A673 (cell line): ENCODE measurements around the gene DDC. TPM values are rescaled to one million over a fixed set of nuclear protein-coding genes. Genes with fewer than 3 reads are reported as not detected.

Source experiments
- BruUV-seq: library from RNA; stranded (reverse); fragments of 400-500 nt; replicated peaks from 2 replicates; lab custom pipeline; 2021; lab: Mats Ljungman, UMichigan
- CTCF ChIA-PET: fragments of 300-600 bp; sonication (Branson Sonifier 250); formaldehyde crosslinking; loops from one replicate; lab custom pipeline; 2022; ENCODE audit warnings: antibody characterized with exemption; lab: Charles Lee
- POLR2A ChIA-PET: fragments of 300-600 bp; sonication (Branson Sonifier 250); formaldehyde crosslinking; loops from one replicate; lab custom pipeline; 2022; ENCODE audit warnings: antibody characterized with exemption; ENCODE audit not compliant: low non-redundant PET; lab: Charles Lee
- DNase-seq: peaks from one replicate; pipeline ENCODE4 v3.0.0-alpha.2; 2015; ENCODE audit warnings: low spot score
- H3K27ac ChIP-seq: fragments of 200-600 bp; sonication (generic); 2 replicates; pipeline ENCODE4 v1.5.1; 2016; ENCODE audit warnings: mixed run types, low read depth, mild to moderate bottlenecking, mixed read lengths, antibody characterized with exemption, low read length; ENCODE audit not compliant: poor library complexity, severe bottlenecking
- H3K27me3 ChIP-seq: fragments of 200-600 bp; sonication (generic); replicated peaks from 2 replicates; pipeline ENCODE4 v1.6.1; 2017; ENCODE audit warnings: mixed run types, low read depth, mild to moderate bottlenecking, mixed read lengths, antibody characterized with exemption, low read length; ENCODE audit not compliant: insufficient read depth, poor library complexity
- H3K36me3 ChIP-seq: fragments of 200-600 bp; sonication (generic); 2 replicates; pipeline ENCODE4 v1.6.1; 2016; ENCODE audit warnings: mixed run types, mild to moderate bottlenecking, mixed read lengths, antibody characterized with exemption, low read length; ENCODE audit not compliant: insufficient read depth, poor library complexity, severe bottlenecking
- H3K4me1 ChIP-seq: fragments of 200-600 bp; sonication (generic); 2 replicates; pipeline ENCODE4 v1.6.1; 2017; ENCODE audit warnings: mixed run types, mild to moderate bottlenecking, mixed read lengths, antibody characterized with exemption, low read length; ENCODE audit not compliant: insufficient read depth, poor library complexity, severe bottlenecking
- H3K4me3 ChIP-seq: fragments of 200-600 bp; sonication (generic); 2 replicates; pipeline ENCODE4 v1.5.1; 2016; ENCODE audit warnings: low read depth, mixed run types, mild to moderate bottlenecking, mixed read lengths, low read length; ENCODE audit not compliant: poor library complexity, severe bottlenecking
- H3K9me3 ChIP-seq: fragments of 200-600 bp; sonication (generic); 2 replicates; pipeline ENCODE4 v1.6.1; 2016; ENCODE audit warnings: mixed run types, low read depth, mild to moderate bottlenecking, mixed read lengths, antibody characterized with exemption, low read length; ENCODE audit not compliant: poor library complexity, severe bottlenecking
- CTCF ChIP-seq: fragments of 300-800, 200-600 bp; sonication (generic); conservative IDR thresholded peaks from 2 replicates; pipeline ENCODE4 v1.5.1; 2017; ENCODE audit warnings: low read depth, mild to moderate bottlenecking, antibody characterized with exemption, low read length, moderate library complexity, mixed read lengths
- EZH2 ChIP-seq: fragments of 200-600 bp; sonication (generic); IDR thresholded peaks from 2 replicates; pipeline ENCODE4 v1.6.1; 2017; ENCODE audit warnings: borderline replicate concordance, low read depth, mild to moderate bottlenecking, mixed read lengths, antibody characterized with exemption, low read length; ENCODE audit not compliant: poor library complexity, severe bottlenecking
- intact Hi-C: fragments of 100-400 bp; cut with micrococcal nuclease; formaldehyde crosslinking; loops from one replicate; pipeline ENCODE4 v1.10.0; 2022; ENCODE audit not compliant: unreplicated experiment
- total RNA-seq: library from RNA; stranded (reverse); gene quantifications from 2 replicates; pipeline ENCODE4 v1.2.3, GENCODE V29; 2021

Gene DDC
- total RNA-seq, 1 experiment from 2014 or later, result not detected

DNA sequence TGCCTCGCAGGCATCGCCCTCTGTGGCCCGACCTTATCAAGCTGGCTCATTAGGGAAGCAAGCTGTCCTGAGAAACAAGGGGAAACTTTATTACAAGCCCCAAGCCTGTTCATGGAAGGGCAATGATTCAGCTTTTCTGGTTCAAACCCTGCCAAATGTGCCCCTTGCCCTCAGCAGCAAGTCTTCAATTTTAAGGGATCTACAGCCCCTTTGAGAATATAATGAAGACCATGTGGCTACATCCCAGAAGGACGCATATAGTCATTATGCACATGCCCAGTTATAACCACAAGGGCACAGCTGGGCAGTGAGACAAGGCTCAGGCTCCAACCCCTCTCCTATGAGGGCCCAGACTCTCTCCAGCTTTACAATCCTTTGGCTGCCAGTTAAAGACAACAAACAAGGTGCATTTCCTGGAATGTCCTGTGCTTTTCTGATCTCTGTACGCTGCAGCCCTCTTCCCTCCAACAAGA, 56.7 kb downstream of the DDC start:
- Histone ChIP-seq H3K4me1 (no peaks in the 10 kb centered on the region), H3K27me3 (no peaks in the 10 kb centered on the region), H3K36me3 (no peaks in the 10 kb centered on the region), H3K4me3 (no peak overlapping the region), H3K27ac (no peak overlapping the region), H3K9me3 (no peaks in the 10 kb centered on the region)
- intact Hi-C loops, result no loop called here
- no peak for DNase-seq
- TF ChIP-seq EZH2 (no peak), CTCF (no peak)
- BruUV-seq, result no TSS peak
- CTCF ChIA-PET, result no interaction called here
- POLR2A ChIA-PET, result no interaction called here

- no peak overlapping the region for H3K4me3 ChIP-seq
- H3K36me3 ChIP-seq, result no peaks in the 10 kb centered on the region
- TF ChIP-seq EZH2 (no peak), CTCF (no peak)
- H3K27ac ChIP-seq, result no peak overlapping the region
- DNase-seq, result no peak
- POLR2A ChIA-PET, result no interaction called here
- no peaks in the 10 kb centered on the region for H3K9me3 ChIP-seq
- H3K27me3 ChIP-seq, result no peaks in the 10 kb centered on the region
- BruUV-seq, result no TSS peak
- H3K4me1 ChIP-seq, result no peaks in the 10 kb centered on the region
- CTCF ChIA-PET, result no interaction called here
- intact Hi-C loops, result no loop called here
Observed at GRCh38 chr7:50507898-50508470, 57.2 kb downstream of the DDC start.

DNA sequence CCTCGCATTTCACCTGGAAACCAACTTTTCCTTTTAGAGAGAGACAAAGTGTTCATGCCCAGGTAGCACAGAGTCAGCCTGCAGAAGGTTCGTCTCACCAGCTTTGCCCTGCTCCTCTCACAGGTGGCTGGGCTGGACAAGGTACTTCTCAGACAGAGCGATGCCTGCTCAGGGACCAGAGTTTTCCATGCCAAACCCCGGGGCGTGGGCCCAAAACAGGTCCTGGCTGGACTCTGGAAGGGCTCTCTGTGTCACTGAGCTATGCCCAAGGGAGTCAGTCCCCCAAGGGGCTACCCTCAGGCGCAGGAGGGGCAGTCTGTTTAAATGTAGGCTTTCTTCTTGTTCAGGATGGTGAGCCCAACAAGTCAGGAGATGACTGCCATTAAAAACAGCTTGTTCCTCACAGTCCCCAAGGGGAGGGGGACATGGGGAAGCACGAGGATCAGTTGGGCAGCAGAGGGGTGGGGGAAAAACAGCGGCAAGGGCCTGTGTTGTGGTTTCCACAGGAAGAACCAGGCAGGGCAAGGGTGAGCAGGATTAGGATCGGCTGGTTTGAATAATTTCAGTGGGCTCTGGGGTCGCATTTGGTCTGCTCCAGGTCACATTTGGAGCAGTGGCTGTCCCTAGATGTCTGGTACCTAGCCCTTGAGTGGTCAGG, 59.5 kb downstream of the DDC start:
- ChIA-PET POLR2A (no interaction called here), CTCF (no interaction called here)
- BruUV-seq, result no TSS peak

More for the DNA sequence above, 59.5 kb downstream of the DDC start:
- TF ChIP-seq CTCF, result no peak
- intact Hi-C loops, result no loop called here
- no peaks in the 10 kb centered on the region for H3K4me1 ChIP-seq
- H3K36me3 ChIP-seq, result no peaks in the 10 kb centered on the region
- no peak overlapping the region for H3K27ac ChIP-seq
- DNase-seq, result no peak
- H3K4me3 ChIP-seq, result no peak overlapping the region
- no peaks in the 10 kb centered on the region for H3K27me3 ChIP-seq
- H3K9me3 ChIP-seq, result no peaks in the 10 kb centered on the region
